Stimulated activated CD8-positive, alpha-beta memory T cell treated with anti-CD3 and anti-CD28 coated beads, Interleukin-12 subunit alpha, Interleukin-12 subunit beta, amount 100 ng/mL, for 24 hours (primary cell): ENCODE data around the gene NECAB2.

ENCODE experiments used
- DNase-seq: peaks from one replicate; pipeline ENCODE4 v3.0.0-alpha.2; 2020; ENCODE audit errors: extremely low read depth

NECAB2 gene

GRCh38 chr16:84024854-84025253 lies 56.8 kb downstream of the NECAB2 start:
- DNase-seq, result no peak

GRCh38 chr16:84026606-84027005 lies 58.6 kb downstream of the NECAB2 start:
- DNase-seq, result no peak

- no peak for DNase-seq
Observed at GRCh38 chr16:84027625-84028024, 59.6 kb downstream of the NECAB2 start.

GRCh38 chr16:84029297-84030047 lies 61.4 kb downstream of the NECAB2 start:
- no peak for DNase-seq

GRCh38 chr16:84031556-84031955 lies 63.5 kb downstream of the NECAB2 start:
- no peak for DNase-seq

GRCh38 chr16:84032458-84033178 lies 64.6 kb downstream of the NECAB2 start:
- no peak for DNase-seq

GRCh38 chr16:84033251-84034195 lies 65.5 kb downstream of the NECAB2 start:
- DNase-seq, result no peak

GRCh38 chr16:84034516-84034915 lies 66.5 kb downstream of the NECAB2 start:
- DNase-seq, result no peak

GRCh38 chr16:84036131-84036530 lies 68.1 kb downstream of the NECAB2 start:
- DNase-seq, result no peak

GRCh38 chr16:84036982-84037425 lies 69.0 kb downstream of the NECAB2 start:
- DNase-seq, result no peak

GRCh38 chr16:84038469-84038868 lies 70.4 kb downstream of the NECAB2 start:
- DNase-seq, result no peak

- DNase-seq, result no peak
Observed at GRCh38 chr16:84039696-84040095, 71.7 kb downstream of the NECAB2 start.

- DNase-seq, result no peak
Observed at GRCh38 chr16:84040226-84040822, 72.3 kb downstream of the NECAB2 start.

GRCh38 chr16:84040823-84041820 lies 73.1 kb downstream of the NECAB2 start:
- DNase-seq, result no peak

- no peak for DNase-seq
Observed at GRCh38 chr16:84041881-84042280, 73.8 kb downstream of the NECAB2 start.

- no peak for DNase-seq
Observed at GRCh38 chr16:84042308-84042878, 74.3 kb downstream of the NECAB2 start, which contains the start of gene SLC38A8. SLC38A8 (minus strand) TSS chr16:84042795; CDS start chr16:84042157, 638 bp downstream.

- DNase-seq, result no peak
Observed at GRCh38 chr16:84042879-84043485, 74.9 kb downstream of the NECAB2 start.

GRCh38 chr16:84043486-84044117 lies 75.6 kb downstream of the NECAB2 start:
- no peak for DNase-seq

GRCh38 chr16:84044118-84044488 lies 76.1 kb downstream of the NECAB2 start:
- DNase-seq, result no peak
